ENCODE measurements around the gene CR1. TPM values are rescaled to one million over a fixed set of nuclear protein-coding genes. Genes with fewer than 3 reads are reported as not detected.
A peak's percentile ranks its signal among the peaks of the same experiment; 100 is the strongest.

CR1 gene
- total and polyA plus RNA-seq, 7 experiments from 2014 or later: 0.19 to 50.1 (median 4.3) TPM

GRCh38 chr1:207497941-207498340, 2.0 kb downstream of the CR1 start:
- H3K9me3 ChIP-seq (ENCODE audit: control insufficient read depth in 2 of 3, low read length in 3 of 3): no peaks in the 10 kb centered on the region
- DNase-seq: no peak
- no peaks in the 10 kb centered on the region for H3K36me3 Mint-ChIP-seq
- POLR2A ChIA-PET: interaction anchor here (0.6 kb wide), 1 partner anchor 1029 kb away, joined by 5 read pairs; no protein-coding TSS in a partner anchor
- intact Hi-C loops (cut with micrococcal nuclease): loop anchor here (2.0 to 5.0 kb wide), 3 partner anchors 161 to 421 kb away; no protein-coding TSS in a partner anchor
- peak; percentile 34 for ATAC-seq
- no peak overlapping the region for H3K4me3 Mint-ChIP-seq
- peak overlapping the region in 1 of 9 donors; percentile 42 for H3K27ac Mint-ChIP-seq
- CTCF ChIA-PET: interaction anchor here (1.0 to 3.4 kb wide), 4 partner anchors 37 to 414 kb away, joined by 5 to 43 read pairs (median 24); partner anchors contain the start of gene CR2
- no peaks in the 10 kb centered on the region for H3K27me3 ChIP-seq (ENCODE audit: control insufficient read depth in 2 of 2, insufficient read depth in 2 of 2, low read length in 2 of 2)
- peaks cover 5 to 49% (median 23%) of the 10 kb centered on the region in 5 donors for H3K27me3 Mint-ChIP-seq
- H3K4me1 ChIP-seq (ENCODE audit: control insufficient read depth in 2 of 2, insufficient read depth in 2 of 2, low read length in 2 of 2): peaks cover 0 to 6% of the 10 kb centered on the region in 2 donors
- H3K4me1 Mint-ChIP-seq: peaks cover 6 to 17% (median 11%) of the 10 kb centered on the region in 7 donors
- no peak overlapping the region for H3K4me3 ChIP-seq (ENCODE audit: low read length)
- no peak overlapping the region for H3K27ac ChIP-seq (ENCODE audit: low read depth, low read length)
- H3K36me3 ChIP-seq (ENCODE audit: control insufficient read depth in 2 of 3, insufficient read depth in 3 of 3, low read length in 3 of 3): no peaks in the 10 kb centered on the region
- peaks cover 0 to 2% (median 0%) of the 10 kb centered on the region in 11 donors for H3K9me3 Mint-ChIP-seq

GRCh38 chr1:207499573-207499972, 3.6 kb downstream of the CR1 start:
- CTCF ChIA-PET: interaction anchor here (0.7 to 3.4 kb wide), 15 partner anchors 11 to 517 kb away, joined by 3 to 43 read pairs (median 5); partner anchors contain the start of genes C4BPB, CD55 and CR2
- Mint-ChIP-seq H3K36me3 (no peaks in the 10 kb centered on the region), H3K4me3 (no peak overlapping the region), H3K4me1 (peaks cover 6 to 17% (median 11%) of the 10 kb centered on the region in 7 donors), H3K27me3 (peaks cover 5 to 60% (median 23%) of the 10 kb centered on the region in 5 donors), H3K27ac (peak overlapping the region in 1 of 9 donors; percentile 59), H3K9me3 (peaks cover 0 to 2% (median 0%) of the 10 kb centered on the region in 11 donors)
- intact Hi-C loops (cut with micrococcal nuclease): loop anchor here (1.0 to 5.0 kb wide), 13 partner anchors 10 to 865 kb away; partner anchors contain the start of genes CD55 (in 2 of the 2) and CR2 (in 1 of the 2)
- DNase-seq: peak; percentile 29 to 78 (median 65)
- Histone ChIP-seq H3K9me3 (ENCODE audit: control insufficient read depth in 2 of 3, low read length in 3 of 3) (no peaks in the 10 kb centered on the region), H3K27me3 (ENCODE audit: control insufficient read depth in 2 of 2, insufficient read depth in 2 of 2, low read length in 2 of 2) (no peaks in the 10 kb centered on the region), H3K27ac (ENCODE audit: low read depth, low read length) (no peak overlapping the region), H3K4me3 (ENCODE audit: low read length) (no peak overlapping the region), H3K4me1 (ENCODE audit: control insufficient read depth in 2 of 2, insufficient read depth in 2 of 2, low read length in 2 of 2) (peaks cover 0 to 6% of the 10 kb centered on the region in 2 donors), H3K36me3 (ENCODE audit: control insufficient read depth in 2 of 3, insufficient read depth in 3 of 3, low read length in 3 of 3) (no peaks in the 10 kb centered on the region)
- peak; percentile 79 for ATAC-seq
- POLR2A ChIA-PET: interaction anchor here (0.6 to 1.1 kb wide), 2 partner anchors 42 to 45 kb away, joined by 4 read pairs; partner anchors contain the start of gene CR2

- H3K4me3 Mint-ChIP-seq: no peak overlapping the region
- POLR2A ChIA-PET: interaction anchor here (1.1 kb wide), 1 partner anchor 43 kb away, joined by 4 read pairs; no protein-coding TSS in a partner anchor
- H3K36me3 Mint-ChIP-seq: no peaks in the 10 kb centered on the region
- CTCF ChIA-PET: interaction anchor here (0.6 to 3.4 kb wide), 13 partner anchors 10 to 426 kb away, joined by 3 to 43 read pairs (median 5); partner anchors contain the start of genes C4BPB, CD55 and CR2
- Histone ChIP-seq H3K27me3 (ENCODE audit: control insufficient read depth in 2 of 2, insufficient read depth in 2 of 2, low read length in 2 of 2) (no peaks in the 10 kb centered on the region), H3K9me3 (ENCODE audit: control insufficient read depth in 2 of 3, low read length in 3 of 3) (no peaks in the 10 kb centered on the region), H3K4me1 (ENCODE audit: control insufficient read depth in 2 of 2, insufficient read depth in 2 of 2, low read length in 2 of 2) (peaks cover 0 to 6% of the 10 kb centered on the region in 2 donors), H3K36me3 (ENCODE audit: control insufficient read depth in 2 of 3, insufficient read depth in 3 of 3, low read length in 3 of 3) (no peaks in the 10 kb centered on the region), H3K27ac (ENCODE audit: low read depth, low read length) (no peak overlapping the region), H3K4me3 (ENCODE audit: low read length) (no peak overlapping the region)
- H3K27me3 Mint-ChIP-seq: peaks cover 5 to 59% (median 22%) of the 10 kb centered on the region in 5 donors
- H3K27ac Mint-ChIP-seq: no peak overlapping the region
- H3K9me3 Mint-ChIP-seq: peaks cover 0 to 2% (median 0%) of the 10 kb centered on the region in 11 donors
- intact Hi-C loops (cut with micrococcal nuclease): loop anchor here in 1 of 2 donors (5.0 kb wide), 1 partner anchor 518 kb away; no protein-coding TSS in a partner anchor
- H3K4me1 Mint-ChIP-seq: peaks cover 6 to 17% (median 11%) of the 10 kb centered on the region in 7 donors
- DNase-seq (no peak), ATAC-seq (no peak)
Observed at GRCh38 chr1:207500306-207500705, 4.3 kb downstream of the CR1 start.

- ChIA-PET CTCF (interaction anchor here (0.6 to 2.2 kb wide), 5 partner anchors 96 to 434 kb away, joined by 3 to 8 read pairs (median 4); no protein-coding TSS in a partner anchor), POLR2A (interaction anchor here (0.6 kb wide), 1 partner anchor 171 kb away, joined by 5 read pairs; no protein-coding TSS in a partner anchor)
- ATAC-seq (no peak), DNase-seq (no peak)
- Mint-ChIP-seq H3K27ac (no peak overlapping the region), H3K4me1 (peaks cover 0 to 10% (median 6%) of the 10 kb centered on the region in 7 donors), H3K4me3 (no peak overlapping the region), H3K9me3 (no peaks in the 10 kb centered on the region), H3K27me3 (peaks cover 0 to 52% (median 17%) of the 10 kb centered on the region in 5 donors), H3K36me3 (no peaks in the 10 kb centered on the region)
- Histone ChIP-seq H3K4me1 (ENCODE audit: control insufficient read depth in 2 of 2, insufficient read depth in 2 of 2, low read length in 2 of 2) (no peaks in the 10 kb centered on the region), H3K4me3 (ENCODE audit: low read length) (no peak overlapping the region), H3K9me3 (ENCODE audit: control insufficient read depth in 2 of 3, low read length in 3 of 3) (no peaks in the 10 kb centered on the region), H3K27me3 (ENCODE audit: control insufficient read depth in 2 of 2, insufficient read depth in 2 of 2, low read length in 2 of 2) (no peaks in the 10 kb centered on the region), H3K36me3 (ENCODE audit: control insufficient read depth in 2 of 3, insufficient read depth in 3 of 3, low read length in 3 of 3) (no peaks in the 10 kb centered on the region), H3K27ac (ENCODE audit: low read depth, low read length) (no peak overlapping the region)
- intact Hi-C loops (cut with micrococcal nuclease): loop anchor here in 1 of 2 donors (5.0 kb wide), 1 partner anchor 519 kb away; no protein-coding TSS in a partner anchor
Observed at GRCh38 chr1:207501071-207501470, 5.1 kb downstream of the CR1 start.

GRCh38 chr1:207502726-207503125, 6.8 kb downstream of the CR1 start:
- Histone ChIP-seq H3K27me3 (ENCODE audit: control insufficient read depth in 2 of 2, insufficient read depth in 2 of 2, low read length in 2 of 2) (no peaks in the 10 kb centered on the region), H3K27ac (ENCODE audit: low read depth, low read length) (no peak overlapping the region), H3K9me3 (ENCODE audit: control insufficient read depth in 2 of 3, low read length in 3 of 3) (no peaks in the 10 kb centered on the region), H3K36me3 (ENCODE audit: control insufficient read depth in 2 of 3, insufficient read depth in 3 of 3, low read length in 3 of 3) (no peaks in the 10 kb centered on the region), H3K4me3 (ENCODE audit: low read length) (no peak overlapping the region), H3K4me1 (ENCODE audit: control insufficient read depth in 2 of 2, insufficient read depth in 2 of 2, low read length in 2 of 2) (no peaks in the 10 kb centered on the region)
- intact Hi-C loops (cut with micrococcal nuclease): loop anchor here in 1 of 2 donors (5.0 kb wide), 1 partner anchor 520 kb away; no protein-coding TSS in a partner anchor
- DNase-seq (no peak), ATAC-seq (no peak)
- Mint-ChIP-seq H3K36me3 (peaks cover 0 to 4% (median 0%) of the 10 kb centered on the region in 5 donors), H3K4me1 (peaks cover 0 to 6% (median 0%) of the 10 kb centered on the region in 7 donors), H3K27ac (no peak overlapping the region), H3K27me3 (peaks cover 0 to 48% (median 13%) of the 10 kb centered on the region in 5 donors), H3K9me3 (no peaks in the 10 kb centered on the region), H3K4me3 (no peak overlapping the region)
- CTCF ChIA-PET: interaction anchor here (2.2 kb wide), 1 partner anchor 419 kb away, joined by 8 read pairs; no protein-coding TSS in a partner anchor
- POLR2A ChIA-PET: no interaction called here

GRCh38 chr1:207503950-207504349, 8.0 kb downstream of the CR1 start:
- H3K36me3 Mint-ChIP-seq: peaks cover 0 to 4% (median 0%) of the 10 kb centered on the region in 5 donors
- ATAC-seq (no peak), DNase-seq (no peak)
- H3K4me3 Mint-ChIP-seq: no peak overlapping the region
- intact Hi-C loops (cut with micrococcal nuclease): loop anchor here (2.0 to 5.0 kb wide), 2 partner anchors 61 to 522 kb away; no protein-coding TSS in a partner anchor
- CTCF ChIA-PET: interaction anchor here (1.4 kb wide), 2 partner anchors 48 to 420 kb away, joined by 4 read pairs; no protein-coding TSS in a partner anchor
- H3K27ac Mint-ChIP-seq: no peak overlapping the region
- Histone ChIP-seq H3K36me3 (ENCODE audit: control insufficient read depth in 2 of 3, insufficient read depth in 3 of 3, low read length in 3 of 3) (no peaks in the 10 kb centered on the region), H3K27ac (ENCODE audit: low read depth, low read length) (no peak overlapping the region), H3K4me3 (ENCODE audit: low read length) (no peak overlapping the region), H3K9me3 (ENCODE audit: control insufficient read depth in 2 of 3, low read length in 3 of 3) (no peaks in the 10 kb centered on the region), H3K27me3 (ENCODE audit: control insufficient read depth in 2 of 2, insufficient read depth in 2 of 2, low read length in 2 of 2) (no peaks in the 10 kb centered on the region), H3K4me1 (ENCODE audit: control insufficient read depth in 2 of 2, insufficient read depth in 2 of 2, low read length in 2 of 2) (no peaks in the 10 kb centered on the region)
- H3K9me3 Mint-ChIP-seq: no peaks in the 10 kb centered on the region
- H3K27me3 Mint-ChIP-seq: peaks cover 0 to 48% (median 13%) of the 10 kb centered on the region in 5 donors
- POLR2A ChIA-PET: no interaction called here
- peaks cover 0 to 5% (median 0%) of the 10 kb centered on the region in 7 donors for H3K4me1 Mint-ChIP-seq
